GM21786 (cell line): ENCODE measurements around the gene FOXK2.
A peak's percentile ranks its signal among the peaks of the same experiment; 100 is the strongest.

ENCODE experiments used
- ATAC-seq: cut with Tn5 transposase; IDR thresholded peaks from one replicate; pipeline ENCODE4 v1.9.1; 2021; ENCODE audit not compliant: unreplicated experiment

The FOXK2 gene

GRCh38 chr17:82631544-82631943, 112.0 kb downstream of the FOXK2 start:
- no peak for ATAC-seq

- ATAC-seq: no peak
Measured at GRCh38 chr17:82632451-82632850, 112.9 kb downstream of the FOXK2 start.

GRCh38 chr17:82633343-82633742, 113.8 kb downstream of the FOXK2 start:
- no peak for ATAC-seq

GRCh38 chr17:82636626-82637598, 117.4 kb downstream of the FOXK2 start:
- ATAC-seq: no peak

GRCh38 chr17:82638183-82638773, 118.7 kb downstream of the FOXK2 start:
- ATAC-seq: no peak

- ATAC-seq: no peak
Measured at GRCh38 chr17:82639628-82640027, 120.1 kb downstream of the FOXK2 start.

GRCh38 chr17:82640036-82640435, 120.5 kb downstream of the FOXK2 start:
- ATAC-seq: no peak

GRCh38 chr17:82642022-82642421, 122.5 kb downstream of the FOXK2 start:
- no peak for ATAC-seq

GRCh38 chr17:82644148-82644547, 124.6 kb downstream of the FOXK2 start:
- ATAC-seq: no peak

- no peak for ATAC-seq
Measured at GRCh38 chr17:82645516-82645915, 126.0 kb downstream of the FOXK2 start.

GRCh38 chr17:82647593-82648164, 128.1 kb downstream of the FOXK2 start:
- peak; percentile 34 for ATAC-seq

- peak; percentile 90 for ATAC-seq
Measured at GRCh38 chr17:82648165-82648668, 128.7 kb downstream of the FOXK2 start, which contains the start of gene WDR45B. TSS of gene WDR45B (minus strand) at chr17:82648444. CDS start at chr17:82648340, 104 bp downstream.

GRCh38 chr17:82648742-82649331, 129.3 kb downstream of the FOXK2 start:
- no peak for ATAC-seq

- ATAC-seq: no peak
Measured at GRCh38 chr17:82649501-82650261, 130.1 kb downstream of the FOXK2 start.

GRCh38 chr17:82650723-82651122, 131.2 kb downstream of the FOXK2 start:
- no peak for ATAC-seq

- no peak for ATAC-seq
Measured at GRCh38 chr17:82653651-82654528, 134.4 kb downstream of the FOXK2 start.
